Liver (tissue), 3 donors: Measurements from ENCODE around the gene EML4.

Source experiments
- CTCF ChIP-seq: fragments of 150-350 bp; IDR thresholded peaks from 2 replicates; pipeline ENCODE4 v1.5.1; 2017; ENCODE audit warnings: improper control_type of control experiment, low read depth, low read length; ENCODE audit not compliant: missing input control
- EGR1 ChIP-seq, 2 donors: IDR thresholded peaks; 2 replicates each; pipeline ENCODE4 v1.6.1; 2016 to 2018; ENCODE audit warnings: antibody characterized with exemption in 2 of 2, low read depth in 2 of 2
- GABPA ChIP-seq, 2 donors: IDR thresholded peaks in 1 of 2; conservative IDR thresholded peaks in 1 of 2; 2 replicates each; pipeline ENCODE4 v1.6.1; 2016; ENCODE audit warnings: antibody characterized with exemption in 2 of 2, mild to moderate bottlenecking in 1 of 2, moderate library complexity in 1 of 2
- JUND ChIP-seq, 2 donors: IDR thresholded peaks; 2 replicates each; pipeline ENCODE4 v1.6.1; 2016; ENCODE audit warnings: antibody characterized with exemption in 2 of 2
- MAX ChIP-seq: IDR thresholded peaks from 2 replicates; pipeline ENCODE4 v1.6.1; 2016; ENCODE audit warnings: antibody characterized with exemption
- NR2F2 ChIP-seq: IDR thresholded peaks from 2 replicates; pipeline ENCODE4 v1.6.1; 2016; ENCODE audit warnings: antibody characterized with exemption
- REST ChIP-seq: IDR thresholded peaks from 2 replicates; pipeline ENCODE4 v1.6.1; 2016; ENCODE audit warnings: antibody characterized with exemption, mild to moderate bottlenecking
- SP1 ChIP-seq: IDR thresholded peaks from 2 replicates; pipeline ENCODE4 v1.6.1; 2018; ENCODE audit warnings: antibody characterized with exemption, mild to moderate bottlenecking
- TAF1 ChIP-seq: conservative IDR thresholded peaks from 2 replicates; pipeline ENCODE4 v1.6.1; 2016; ENCODE audit warnings: antibody characterized with exemption, mild to moderate bottlenecking
- YY1 ChIP-seq: IDR thresholded peaks from 2 replicates; pipeline ENCODE4 v1.6.1; 2016; ENCODE audit warnings: antibody characterized with exemption, mild to moderate bottlenecking
- ZBTB33 ChIP-seq: IDR thresholded peaks from 2 replicates; pipeline ENCODE4 v1.6.1; 2016; ENCODE audit warnings: antibody characterized with exemption
- donor health status: healthy.
- donor health status: healthy.

DNA sequence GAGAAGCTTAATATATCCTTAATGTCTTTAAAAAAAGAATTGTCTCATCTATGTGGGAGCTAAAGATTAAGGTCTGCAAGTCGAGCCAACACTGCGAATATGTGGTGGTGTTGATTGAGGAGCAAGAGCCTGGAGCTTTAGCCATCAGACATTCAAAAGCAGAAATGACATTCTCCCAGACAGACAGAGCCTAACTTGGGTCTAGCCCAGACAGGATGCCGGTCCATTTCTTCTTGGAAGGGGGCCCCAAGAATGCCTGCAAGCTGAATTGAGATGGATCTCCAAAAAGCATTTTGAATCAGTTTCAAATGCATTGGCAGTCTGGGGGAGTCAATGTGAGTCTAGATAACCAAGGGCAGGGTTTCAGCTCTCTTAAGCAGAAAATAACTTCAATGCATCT, 30.1 kb upstream of the EML4 start:
- TF ChIP-seq YY1 = no peak
- no peak for TF ChIP-seq GABPA (IDR thresholded peaks at IDR 0.05 in 1 of 2, conservative IDR thresholded peaks at IDR 0.05 in 1 of 2)
- no peak for TF ChIP-seq CTCF
- no peak for TF ChIP-seq ZBTB33
- no peak for TF ChIP-seq REST
- TF ChIP-seq JUND (IDR thresholded peaks at IDR 0.05) = no peak
- TF ChIP-seq TAF1 = no peak
- TF ChIP-seq MAX = no peak
- TF ChIP-seq EGR1 (IDR thresholded peaks at IDR 0.05; ENCODE audit: low read depth in 2 of 2) = no peak
- no peak for TF ChIP-seq SP1
- TF ChIP-seq NR2F2 = no peak
